ENCODE results near the gene FADS1.

DNA sequence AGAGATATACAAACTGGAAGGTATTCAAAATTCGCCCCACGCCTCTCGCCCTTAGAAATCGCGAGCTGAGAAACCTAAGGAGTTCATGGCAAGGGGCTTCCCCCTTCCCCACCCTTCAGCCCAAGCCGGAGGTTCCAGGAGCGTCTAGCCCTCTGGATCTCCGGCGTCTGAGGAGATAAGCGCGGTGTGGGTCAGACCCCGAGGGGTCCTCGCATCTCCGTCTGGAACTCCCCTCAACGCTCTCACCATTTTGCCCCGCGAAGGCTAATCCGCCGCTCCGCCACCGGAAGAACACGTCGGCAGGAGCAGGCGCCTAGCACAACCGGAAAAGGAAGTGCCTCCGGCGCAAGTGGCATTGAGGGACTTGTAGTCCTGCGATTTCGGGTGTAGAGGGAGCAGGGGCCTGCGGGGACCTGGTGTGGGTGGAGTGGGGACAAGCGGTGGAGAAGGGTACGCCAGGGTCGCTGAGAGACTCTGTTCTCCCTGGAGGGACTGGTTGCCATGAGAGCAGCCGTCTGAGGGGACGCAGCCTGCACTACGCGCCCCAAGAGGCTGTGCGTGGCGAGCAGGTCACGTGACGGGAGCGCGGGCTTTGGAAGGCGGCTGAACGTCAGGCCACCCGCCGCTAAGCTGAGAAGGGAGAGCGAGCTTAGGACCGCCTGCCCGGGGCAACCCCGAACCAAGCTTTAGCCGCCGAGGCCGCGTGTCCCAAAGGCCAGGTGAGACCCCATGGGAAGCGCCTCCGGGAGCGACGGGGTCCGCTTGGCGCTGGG lies 24.3 kb downstream of the FADS1 start, which contains the start of the genes FEN1 and TMEM258:
- TF ChIP-seq EZH2phosphoT487 (IDR thresholded peaks at IDR 0.05; ENCODE audit: unreplicated experiment) (no peak), POLR2AphosphoS5 (IDR thresholded peaks at IDR 0.05; ENCODE audit: low read depth) (peak; percentile 71), ZNF331 (CRISPR knock-in tag; IDR thresholded peaks at IDR 0.05; ENCODE audit: low read depth) (no peak), EZH2 (IDR thresholded peaks at IDR 0.05; ENCODE audit: low read depth, unreplicated experiment) (no peak), NANOG (IDR thresholded peaks at IDR 0.05; ENCODE audit: borderline replicate concordance) (no peak), JUNB (IDR thresholded peaks at IDR 0.05; ENCODE audit: unreplicated experiment) (no peak), CREB1 (CRISPR knock-in tag; IDR thresholded peaks at IDR 0.05; ENCODE audit: low read depth) (peak; percentile 53; the same call in 1 of the 2 replicates), ZNF114 (CRISPR knock-in tag; IDR thresholded peaks at IDR 0.05) (no peak)
- TF ChIP-seq, protein P1, sequence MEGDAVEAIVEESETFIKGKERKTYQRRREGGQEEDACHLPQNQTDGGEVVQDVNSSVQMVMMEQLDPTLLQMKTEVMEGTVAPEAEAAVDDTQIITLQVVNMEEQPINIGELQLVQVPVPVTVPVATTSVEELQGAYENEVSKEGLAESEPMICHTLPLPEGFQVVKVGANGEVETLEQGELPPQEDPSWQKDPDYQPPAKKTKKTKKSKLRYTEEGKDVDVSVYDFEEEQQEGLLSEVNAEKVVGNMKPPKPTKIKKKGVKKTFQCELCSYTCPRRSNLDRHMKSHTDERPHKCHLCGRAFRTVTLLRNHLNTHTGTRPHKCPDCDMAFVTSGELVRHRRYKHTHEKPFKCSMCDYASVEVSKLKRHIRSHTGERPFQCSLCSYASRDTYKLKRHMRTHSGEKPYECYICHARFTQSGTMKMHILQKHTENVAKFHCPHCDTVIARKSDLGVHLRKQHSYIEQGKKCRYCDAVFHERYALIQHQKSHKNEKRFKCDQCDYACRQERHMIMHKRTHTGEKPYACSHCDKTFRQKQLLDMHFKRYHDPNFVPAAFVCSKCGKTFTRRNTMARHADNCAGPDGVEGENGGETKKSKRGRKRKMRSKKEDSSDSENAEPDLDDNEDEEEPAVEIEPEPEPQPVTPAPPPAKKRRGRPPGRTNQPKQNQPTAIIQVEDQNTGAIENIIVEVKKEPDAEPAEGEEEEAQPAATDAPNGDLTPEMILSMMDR (conservative IDR thresholded peaks at IDR 0.05; ENCODE audit: low read depth in 2 of 2), result no peak
- TF ChIP-seq, protein P2, sequence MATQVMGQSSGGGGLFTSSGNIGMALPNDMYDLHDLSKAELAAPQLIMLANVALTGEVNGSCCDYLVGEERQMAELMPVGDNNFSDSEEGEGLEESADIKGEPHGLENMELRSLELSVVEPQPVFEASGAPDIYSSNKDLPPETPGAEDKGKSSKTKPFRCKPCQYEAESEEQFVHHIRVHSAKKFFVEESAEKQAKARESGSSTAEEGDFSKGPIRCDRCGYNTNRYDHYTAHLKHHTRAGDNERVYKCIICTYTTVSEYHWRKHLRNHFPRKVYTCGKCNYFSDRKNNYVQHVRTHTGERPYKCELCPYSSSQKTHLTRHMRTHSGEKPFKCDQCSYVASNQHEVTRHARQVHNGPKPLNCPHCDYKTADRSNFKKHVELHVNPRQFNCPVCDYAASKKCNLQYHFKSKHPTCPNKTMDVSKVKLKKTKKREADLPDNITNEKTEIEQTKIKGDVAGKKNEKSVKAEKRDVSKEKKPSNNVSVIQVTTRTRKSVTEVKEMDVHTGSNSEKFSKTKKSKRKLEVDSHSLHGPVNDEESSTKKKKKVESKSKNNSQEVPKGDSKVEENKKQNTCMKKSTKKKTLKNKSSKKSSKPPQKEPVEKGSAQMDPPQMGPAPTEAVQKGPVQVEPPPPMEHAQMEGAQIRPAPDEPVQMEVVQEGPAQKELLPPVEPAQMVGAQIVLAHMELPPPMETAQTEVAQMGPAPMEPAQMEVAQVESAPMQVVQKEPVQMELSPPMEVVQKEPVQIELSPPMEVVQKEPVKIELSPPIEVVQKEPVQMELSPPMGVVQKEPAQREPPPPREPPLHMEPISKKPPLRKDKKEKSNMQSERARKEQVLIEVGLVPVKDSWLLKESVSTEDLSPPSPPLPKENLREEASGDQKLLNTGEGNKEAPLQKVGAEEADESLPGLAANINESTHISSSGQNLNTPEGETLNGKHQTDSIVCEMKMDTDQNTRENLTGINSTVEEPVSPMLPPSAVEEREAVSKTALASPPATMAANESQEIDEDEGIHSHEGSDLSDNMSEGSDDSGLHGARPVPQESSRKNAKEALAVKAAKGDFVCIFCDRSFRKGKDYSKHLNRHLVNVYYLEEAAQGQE (IDR thresholded peaks at IDR 0.05; ENCODE audit: unreplicated experiment), result no peak
- TF ChIP-seq, protein P3, sequence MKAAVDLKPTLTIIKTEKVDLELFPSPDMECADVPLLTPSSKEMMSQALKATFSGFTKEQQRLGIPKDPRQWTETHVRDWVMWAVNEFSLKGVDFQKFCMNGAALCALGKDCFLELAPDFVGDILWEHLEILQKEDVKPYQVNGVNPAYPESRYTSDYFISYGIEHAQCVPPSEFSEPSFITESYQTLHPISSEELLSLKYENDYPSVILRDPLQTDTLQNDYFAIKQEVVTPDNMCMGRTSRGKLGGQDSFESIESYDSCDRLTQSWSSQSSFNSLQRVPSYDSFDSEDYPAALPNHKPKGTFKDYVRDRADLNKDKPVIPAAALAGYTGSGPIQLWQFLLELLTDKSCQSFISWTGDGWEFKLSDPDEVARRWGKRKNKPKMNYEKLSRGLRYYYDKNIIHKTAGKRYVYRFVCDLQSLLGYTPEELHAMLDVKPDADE (IDR thresholded peaks at IDR 0.05), result peak; percentile 92
